Neural cell (in vitro differentiated cells): ENCODE results near the gene SND1. TPM values are rescaled to one million over a fixed set of nuclear protein-coding genes. Genes with fewer than 3 reads are reported as not detected.

ENCODE experiments used
- H2AFZ ChIP-seq: fragments of 200-600, 300-800 bp; sonication (generic), shearing (Covaris generic); 2 replicates; pipeline ENCODE4 v1.6.0; 2014; ENCODE audit warnings: low read depth, mild to moderate bottlenecking, antibody characterized with exemption, low read length, moderate library complexity
- H3F3A ChIP-seq: fragments of 200-600 bp; shearing (Covaris generic); 2 replicates; pipeline ENCODE4 v1.6.1; 2016; ENCODE audit warnings: mild to moderate bottlenecking, moderate library complexity, mixed read lengths, antibody characterized with exemption, low read length; ENCODE audit not compliant: insufficient read depth, poor library complexity, severe bottlenecking
- H3K27ac ChIP-seq: fragments of 200-600, 300-800 bp; sonication (generic), shearing (Covaris generic); 2 replicates; pipeline ENCODE4 v1.5.1; 2014; ENCODE audit warnings: mild to moderate bottlenecking, low read length, moderate library complexity
- H3K27me3 ChIP-seq: fragments of 300-800, 200-600 bp; sonication (generic), shearing (Covaris generic); 2 replicates; pipeline ENCODE4 v1.6.0; 2014; ENCODE audit warnings: mild to moderate bottlenecking, low read depth, low read length, moderate library complexity; ENCODE audit not compliant: insufficient read depth
- H3K36me3 ChIP-seq: fragments of 300-800, 200-600 bp; sonication (generic), shearing (Covaris generic); 2 replicates; pipeline ENCODE4 v1.5.1; 2014; ENCODE audit warnings: mild to moderate bottlenecking, antibody characterized with exemption, low read length, moderate library complexity; ENCODE audit not compliant: insufficient read depth
- H3K4me2 ChIP-seq: fragments of 300-800, 200-600 bp; sonication (generic), shearing (Covaris generic); 2 replicates; pipeline ENCODE4 v1.6.0; 2014; ENCODE audit warnings: mild to moderate bottlenecking, low read length
- H3K4me3 ChIP-seq: fragments of 300-800, 200-600 bp; sonication (generic), shearing (Covaris generic); 2 replicates; pipeline ENCODE4 v1.5.1; 2014; ENCODE audit warnings: mild to moderate bottlenecking, low read length, moderate library complexity
- H3K79me2 ChIP-seq: fragments of 200-600 bp; shearing (Covaris generic); replicated peaks from 2 replicates; pipeline ENCODE4 v1.6.0; 2014; ENCODE audit warnings: mild to moderate bottlenecking, low read length, moderate library complexity; ENCODE audit not compliant: insufficient read depth
- H3K9ac ChIP-seq: fragments of 300-800, 200-600 bp; sonication (generic), shearing (Covaris generic); 2 replicates; pipeline ENCODE4 v1.6.1; 2016; ENCODE audit warnings: mild to moderate bottlenecking, low read length, mixed read lengths
- H3K9me2 ChIP-seq: fragments of 200-600 bp; shearing (Covaris generic); 2 replicates; pipeline ENCODE4 v1.6.1; 2016; ENCODE audit warnings: mild to moderate bottlenecking, low read length, mixed read lengths; ENCODE audit not compliant: insufficient read depth
- H3K9me3 ChIP-seq: fragments of 200-600, 300-800 bp; sonication (generic), shearing (Covaris generic); 2 replicates; pipeline ENCODE4 v1.6.1; 2016; ENCODE audit warnings: mild to moderate bottlenecking, mixed run types, low read length, moderate library complexity, mixed read lengths
- H4K20me1 ChIP-seq: fragments of 200-600 bp; shearing (Covaris generic); 2 replicates; pipeline ENCODE4 v1.6.1; 2016; ENCODE audit warnings: mild to moderate bottlenecking, mixed run types; ENCODE audit not compliant: insufficient read depth
- CTCF ChIP-seq: fragments of 450-650 bp; IDR thresholded peaks from 2 replicates; pipeline ENCODE4 v1.5.1; 2014; ENCODE audit warnings: antibody characterized with exemption, mild to moderate bottlenecking, moderate library complexity; ENCODE audit not compliant: poor library complexity, severe bottlenecking
- EP300 ChIP-seq: fragments of 450-650 bp; conservative IDR thresholded peaks from 2 replicates; pipeline ENCODE4 v1.6.1; 2014; ENCODE audit warnings: antibody characterized with exemption, mild to moderate bottlenecking, moderate library complexity; ENCODE audit not compliant: poor library complexity, severe bottlenecking
- EZH2 ChIP-seq: fragments of 200-600, 300-800 bp; shearing (Covaris generic), sonication (generic); IDR thresholded peaks from 2 replicates; pipeline ENCODE4 v1.6.1; 2014; ENCODE audit warnings: antibody characterized with exemption, low read length, borderline replicate concordance, mild to moderate bottlenecking; ENCODE audit not compliant: insufficient read depth, poor library complexity, severe bottlenecking
- MXI1 ChIP-seq: fragments of 450-650 bp; conservative IDR thresholded peaks from 2 replicates; pipeline ENCODE4 v1.6.1; 2014; ENCODE audit warnings: antibody characterized with exemption, mild to moderate bottlenecking; ENCODE audit not compliant: poor library complexity, severe bottlenecking
- POLR2AphosphoS5 ChIP-seq: IDR thresholded peaks from 2 replicates; pipeline ENCODE4 v1.6.1; 2012
- RAD21 ChIP-seq: fragments of 450-650 bp; conservative IDR thresholded peaks from 2 replicates; pipeline ENCODE4 v1.6.1; 2014; ENCODE audit warnings: antibody characterized with exemption, mild to moderate bottlenecking, moderate library complexity
- REST ChIP-seq: IDR thresholded peaks from 2 replicates; pipeline ENCODE4 v1.6.1; 2012; ENCODE audit warnings: borderline replicate concordance
- SMC3 ChIP-seq: fragments of 450-650 bp; conservative IDR thresholded peaks from 2 replicates; pipeline ENCODE4 v1.6.1; 2014; ENCODE audit warnings: antibody characterized with exemption, mild to moderate bottlenecking, moderate library complexity; ENCODE audit not compliant: poor library complexity
- TAF1 ChIP-seq: IDR thresholded peaks from 2 replicates; pipeline ENCODE4 v1.6.1; 2012; ENCODE audit warnings: low read depth
- polyA plus RNA-seq: library from polyadenylated mRNA; depleted of rRNA; stranded (reverse); fragments of >200 nt; gene quantifications from 2 replicates; pipeline ENCODE4 v1.2.3, GENCODE V29; 2014

The SND1 gene
- polyA plus RNA-seq, 1 donor from 2014 or later: 37.4 TPM

DNA sequence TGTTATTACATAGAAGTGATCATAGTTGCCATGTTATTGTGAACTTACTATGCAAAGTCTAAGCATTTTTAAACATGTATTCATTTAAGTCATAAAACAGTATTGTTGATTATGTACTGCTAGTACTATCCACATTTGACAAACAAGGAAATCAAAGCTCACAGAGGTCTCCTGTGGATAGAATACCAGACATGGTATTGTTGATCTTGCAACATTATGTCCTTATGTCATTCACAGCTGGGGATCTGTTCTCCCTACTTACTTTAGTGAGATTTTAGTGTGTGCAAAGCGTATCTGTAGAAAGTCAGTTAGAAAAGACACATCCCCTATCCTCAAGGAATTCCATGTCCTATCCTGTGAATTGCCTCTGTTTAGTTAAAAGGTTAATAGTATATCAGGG, 106.1 kb downstream of the SND1 start:
- no peak overlapping the region for H2AFZ ChIP-seq
- no peak overlapping the region for H3K4me2 ChIP-seq
- no peaks in the 10 kb centered on the region for H4K20me1 ChIP-seq
- no peaks in the 10 kb centered on the region for H3K36me3 ChIP-seq
- H3K27ac ChIP-seq: no peak overlapping the region
- no peaks in the 10 kb centered on the region for H3K9me2 ChIP-seq
- H3K9ac ChIP-seq: no peak overlapping the region
- no peaks in the 10 kb centered on the region for H3F3A ChIP-seq
- H3K79me2 ChIP-seq: no peaks in the 10 kb centered on the region
- H3K27me3 ChIP-seq: no peaks in the 10 kb centered on the region
- no peaks in the 10 kb centered on the region for H3K9me3 ChIP-seq
- H3K4me3 ChIP-seq: no peak overlapping the region
- TF ChIP-seq CTCF: no peak
- no peak for TF ChIP-seq EP300
- no peak for TF ChIP-seq POLR2AphosphoS5
- no peak for TF ChIP-seq MXI1
- no peak for TF ChIP-seq EZH2
- TF ChIP-seq REST: no peak
- no peak for TF ChIP-seq RAD21
- TF ChIP-seq TAF1: no peak
- no peak for TF ChIP-seq SMC3

- Histone ChIP-seq H3K9me3 (no peaks in the 10 kb centered on the region), H4K20me1 (no peaks in the 10 kb centered on the region), H3K27ac (no peak overlapping the region), H3F3A (no peaks in the 10 kb centered on the region), H3K4me2 (no peak overlapping the region), H2AFZ (no peak overlapping the region), H3K9me2 (no peaks in the 10 kb centered on the region), H3K9ac (no peak overlapping the region), H3K4me3 (no peak overlapping the region), H3K79me2 (no peaks in the 10 kb centered on the region), H3K27me3 (no peaks in the 10 kb centered on the region), H3K36me3 (no peaks in the 10 kb centered on the region)
- no peak for TF ChIP-seq RAD21
- no peak for TF ChIP-seq REST
- no peak for TF ChIP-seq POLR2AphosphoS5
- TF ChIP-seq CTCF: no peak
- TF ChIP-seq TAF1: no peak
- no peak for TF ChIP-seq EP300
- no peak for TF ChIP-seq SMC3
- no peak for TF ChIP-seq EZH2
- no peak for TF ChIP-seq MXI1
Observed at GRCh38 chr7:127758845-127759244, 106.9 kb downstream of the SND1 start.
